Activated naive CD8-positive, alpha-beta T cell treated with anti-CD3 and anti-CD28 coated beads, Interleukin-2, amount 50 U/mL, for 16 hours (primary cell): ENCODE results near the gene SEMA3C.

ENCODE experiments used
- DNase-seq: peaks from one replicate; pipeline ENCODE4 v3.0.0-alpha.2; 2020; ENCODE audit warnings: low read depth, low spot score

The SEMA3C gene

GRCh38 chr7:80781146-80781545, 137.7 kb downstream of the SEMA3C start:
- no peak for DNase-seq

- no peak for DNase-seq
Measured at GRCh38 chr7:80779456-80779855, 139.4 kb downstream of the SEMA3C start.

GRCh38 chr7:80775897-80776296, 143.0 kb downstream of the SEMA3C start:
- DNase-seq, result no peak

- no peak for DNase-seq
Measured at GRCh38 chr7:80775482-80775881, 143.4 kb downstream of the SEMA3C start.

GRCh38 chr7:80774843-80775242, 144.0 kb downstream of the SEMA3C start:
- DNase-seq, result no peak

GRCh38 chr7:80773787-80774508, 144.9 kb downstream of the SEMA3C start:
- DNase-seq, result no peak

- no peak for DNase-seq
Measured at GRCh38 chr7:80772347-80772993, 146.4 kb downstream of the SEMA3C start.

GRCh38 chr7:80771523-80771922, 147.3 kb downstream of the SEMA3C start:
- no peak for DNase-seq

- no peak for DNase-seq
Measured at GRCh38 chr7:80770675-80771081, 148.2 kb downstream of the SEMA3C start.

- DNase-seq, result no peak
Measured at GRCh38 chr7:80770061-80770460, 148.8 kb downstream of the SEMA3C start.

GRCh38 chr7:80768756-80769155, 150.1 kb downstream of the SEMA3C start:
- DNase-seq, result no peak

GRCh38 chr7:80767654-80768053, 151.2 kb downstream of the SEMA3C start:
- no peak for DNase-seq

- no peak for DNase-seq
Measured at GRCh38 chr7:80766724-80767123, 152.1 kb downstream of the SEMA3C start.

- DNase-seq, result no peak
Measured at GRCh38 chr7:80764132-80764531, 154.7 kb downstream of the SEMA3C start.

- no peak for DNase-seq
Measured at GRCh38 chr7:80763704-80764103, 155.1 kb downstream of the SEMA3C start.

GRCh38 chr7:80763289-80763688, 155.6 kb downstream of the SEMA3C start:
- DNase-seq, result no peak

GRCh38 chr7:80760292-80760691, 158.6 kb downstream of the SEMA3C start:
- DNase-seq, result no peak

- no peak for DNase-seq
Measured at GRCh38 chr7:80752954-80753690, 165.7 kb downstream of the SEMA3C start.

GRCh38 chr7:80749270-80749669, 169.6 kb downstream of the SEMA3C start:
- DNase-seq, result no peak

- no peak for DNase-seq
Measured at GRCh38 chr7:80748363-80749042, 170.3 kb downstream of the SEMA3C start.

GRCh38 chr7:80740778-80741545, 177.9 kb downstream of the SEMA3C start:
- DNase-seq, result no peak
